Gastrocnemius medialis (tissue), 4 donors: ENCODE measurements around the gene COMMD2.

Experiments used
- POLR2A ChIP-seq, 2 donors: fragments of 450-650 bp; IDR thresholded peaks; one replicate each; pipeline ENCODE4 v1.6.1; 2017; ENCODE audit warnings: antibody characterized with exemption in 2 of 2, mild to moderate bottlenecking in 2 of 2, moderate library complexity in 2 of 2
- TF ChIP-seq, protein P1 (sequence below), 5 experiments: fragments of 450-650 bp in 3 of 5; fragments of 200-600 bp in 2 of 5; sonication (generic) in 2 of 5; IDR thresholded peaks in 4 of 5; conservative IDR thresholded peaks in 1 of 5; 1 replicate in 4 of 5; 2 replicates in 1 of 5; pipeline ENCODE4 v1.5.1; 2016 to 2019; ENCODE audit warnings: antibody characterized with exemption in 5 of 5, mild to moderate bottlenecking in 3 of 5, moderate library complexity in 3 of 5

- TF ChIP-seq, protein P1, sequence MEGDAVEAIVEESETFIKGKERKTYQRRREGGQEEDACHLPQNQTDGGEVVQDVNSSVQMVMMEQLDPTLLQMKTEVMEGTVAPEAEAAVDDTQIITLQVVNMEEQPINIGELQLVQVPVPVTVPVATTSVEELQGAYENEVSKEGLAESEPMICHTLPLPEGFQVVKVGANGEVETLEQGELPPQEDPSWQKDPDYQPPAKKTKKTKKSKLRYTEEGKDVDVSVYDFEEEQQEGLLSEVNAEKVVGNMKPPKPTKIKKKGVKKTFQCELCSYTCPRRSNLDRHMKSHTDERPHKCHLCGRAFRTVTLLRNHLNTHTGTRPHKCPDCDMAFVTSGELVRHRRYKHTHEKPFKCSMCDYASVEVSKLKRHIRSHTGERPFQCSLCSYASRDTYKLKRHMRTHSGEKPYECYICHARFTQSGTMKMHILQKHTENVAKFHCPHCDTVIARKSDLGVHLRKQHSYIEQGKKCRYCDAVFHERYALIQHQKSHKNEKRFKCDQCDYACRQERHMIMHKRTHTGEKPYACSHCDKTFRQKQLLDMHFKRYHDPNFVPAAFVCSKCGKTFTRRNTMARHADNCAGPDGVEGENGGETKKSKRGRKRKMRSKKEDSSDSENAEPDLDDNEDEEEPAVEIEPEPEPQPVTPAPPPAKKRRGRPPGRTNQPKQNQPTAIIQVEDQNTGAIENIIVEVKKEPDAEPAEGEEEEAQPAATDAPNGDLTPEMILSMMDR (IDR thresholded peaks at IDR 0.05 in 4 of 5, conservative IDR thresholded peaks at IDR 0.05 in 1 of 5): no peak
- TF ChIP-seq POLR2A (IDR thresholded peaks at IDR 0.05): no peak
Measured at GRCh38 chr3:149781741-149782140, 29.5 kb upstream of the COMMD2 start.
